HG03108 (cell line): ENCODE data around the gene GPR3.
"Not testable (repeated sequence)": the region's sequence is repeated elsewhere in the genome, so short reads cannot be mapped to it uniquely, and the experiment has no call there.

Experiments
- ATAC-seq: cut with Tn5 transposase; IDR thresholded peaks from one replicate; pipeline ENCODE4 v1.9.1; 2021; ENCODE audit warnings: moderate library complexity; ENCODE audit not compliant: unreplicated experiment

GPR3 gene

GRCh38 chr1:27418326-27419185 is 26.1 kb downstream of the GPR3 start:
- ATAC-seq = peak; percentile 58

GRCh38 chr1:27423709-27424108 is 31.3 kb downstream of the GPR3 start:
- no peak for ATAC-seq

GRCh38 chr1:27427329-27427728 is 34.9 kb downstream of the GPR3 start:
- no peak for ATAC-seq

DNA sequence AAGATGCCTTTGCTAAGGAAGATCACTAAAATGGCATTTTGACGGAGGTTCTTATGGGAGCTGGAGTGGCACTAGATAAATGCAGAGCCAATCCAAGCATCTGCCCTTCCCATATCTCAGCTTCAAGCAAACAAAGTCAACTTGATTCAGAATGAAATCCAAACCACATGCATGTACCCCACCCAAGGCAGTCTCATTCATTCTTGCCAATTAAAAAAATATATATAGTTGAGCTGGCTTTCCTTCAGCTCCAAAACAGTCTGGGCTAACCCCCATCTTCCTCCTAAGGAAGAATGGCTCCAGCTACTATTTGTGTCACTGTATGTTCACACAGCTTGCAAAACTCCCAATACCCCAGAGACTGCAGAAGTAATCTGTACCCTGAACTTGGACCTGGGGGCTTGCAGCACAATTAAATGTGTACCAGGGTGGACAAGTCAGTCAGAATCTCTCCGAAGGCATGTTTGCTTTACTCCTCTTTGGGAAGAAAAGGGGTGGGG is 35.4 kb downstream of the GPR3 start:
- ATAC-seq = no peak

GRCh38 chr1:27428316-27429028 is 36.0 kb downstream of the GPR3 start:
- no peak for ATAC-seq

GRCh38 chr1:27429029-27429425 is 36.6 kb downstream of the GPR3 start:
- no peak for ATAC-seq

DNA sequence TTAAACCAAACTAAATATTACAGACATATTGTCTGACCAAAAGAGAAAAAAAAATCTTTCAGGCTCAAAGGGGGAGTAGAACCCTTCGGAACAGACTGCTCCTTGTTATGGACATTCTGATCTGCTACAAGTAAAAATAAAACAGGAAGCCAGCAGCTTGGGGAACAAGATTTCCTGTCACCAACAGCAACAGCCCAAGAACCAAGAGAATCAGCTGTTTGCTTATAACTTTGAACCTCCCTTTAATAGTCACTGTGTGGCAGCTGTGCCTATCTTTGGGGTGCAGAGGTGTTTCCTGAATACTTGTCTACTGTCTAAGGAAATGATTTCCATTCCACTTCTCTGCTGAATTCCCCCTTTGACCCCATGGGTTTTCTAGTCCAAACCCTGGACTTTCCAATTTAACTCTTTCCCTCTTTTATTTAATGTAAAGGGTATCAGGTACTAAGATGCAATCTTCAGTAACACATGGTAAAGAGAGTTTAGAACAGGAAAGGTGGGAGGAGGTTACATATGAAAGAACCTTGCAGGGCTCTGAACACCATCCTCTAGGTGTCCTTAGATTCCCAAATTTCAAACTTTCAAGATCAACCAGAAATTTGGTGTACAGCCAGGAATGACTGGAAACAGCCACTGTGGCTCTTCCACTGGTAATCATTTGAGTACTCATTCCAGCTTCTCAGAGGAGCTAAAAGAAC is 38.6 kb downstream of the GPR3 start:
- no peak for ATAC-seq

DNA sequence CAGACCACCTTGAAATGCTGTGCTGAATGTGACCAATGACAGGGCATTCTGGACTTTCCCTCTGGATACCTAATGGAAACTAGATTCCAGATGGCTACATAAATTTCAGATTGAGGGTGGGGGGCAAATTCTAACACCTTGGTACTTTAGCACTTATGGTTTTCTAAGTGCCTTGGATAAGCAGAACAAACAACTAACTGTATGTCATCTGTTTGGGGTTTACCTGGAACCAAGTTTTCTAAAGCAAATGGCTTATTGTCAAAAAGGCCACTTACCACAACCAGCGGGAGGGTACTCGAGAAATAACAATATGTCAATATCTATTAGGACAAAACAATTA is 39.1 kb downstream of the GPR3 start:
- no peak for ATAC-seq

DNA sequence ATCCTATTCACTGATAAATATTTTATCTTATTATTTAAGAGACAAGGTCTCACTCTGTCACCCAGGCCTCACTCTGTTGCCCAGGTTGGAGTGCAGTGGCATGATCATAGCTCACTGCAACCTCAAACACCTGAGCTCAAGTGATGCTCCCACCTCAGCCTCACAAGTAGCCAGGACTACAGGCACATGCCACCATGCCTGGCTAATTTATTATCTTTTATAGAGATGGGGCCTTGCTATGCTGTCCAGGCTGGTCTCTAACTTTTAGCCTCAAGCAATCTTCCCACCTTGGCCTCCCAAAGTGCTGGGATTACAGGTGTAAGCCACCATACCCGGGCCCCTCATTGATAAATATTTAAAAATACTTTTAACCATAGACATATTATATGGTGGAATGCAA is 40.3 kb downstream of the GPR3 start:
- not testable (repeated sequence) for ATAC-seq

- no peak for ATAC-seq
Measured at GRCh38 chr1:27433706-27434105, 41.3 kb downstream of the GPR3 start.

DNA sequence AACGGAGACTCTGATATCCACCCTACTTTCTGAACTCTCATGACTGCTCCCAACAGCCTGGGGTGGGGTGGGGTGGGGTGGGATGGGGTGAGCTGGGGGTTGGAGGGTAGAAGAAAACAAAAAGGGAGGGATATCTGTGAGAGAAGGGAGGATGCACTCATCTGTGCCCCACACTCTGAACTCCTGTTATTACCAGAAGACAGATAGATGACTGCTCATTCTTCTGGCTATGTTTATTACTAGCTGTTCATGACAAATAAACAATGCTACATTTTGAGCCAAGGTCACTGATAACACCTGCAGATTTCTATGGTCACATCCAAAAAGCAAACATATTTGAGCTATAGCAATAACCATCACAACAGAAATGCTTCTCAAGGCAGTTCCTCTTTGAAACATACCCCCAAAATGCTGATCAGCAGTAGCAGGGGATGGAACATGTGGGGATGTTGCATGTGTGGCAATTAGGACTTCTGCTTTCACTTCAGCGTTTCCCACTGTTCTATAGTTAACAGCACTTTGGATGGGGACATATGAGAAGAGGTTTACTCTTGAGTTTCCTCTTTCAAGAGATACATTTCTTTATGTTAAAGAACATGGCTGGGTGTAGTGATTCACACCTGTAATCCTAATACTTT is 43.3 kb downstream of the GPR3 start:
- no peak for ATAC-seq

- ATAC-seq = no peak
Measured at GRCh38 chr1:27436204-27437159, 44.1 kb downstream of the GPR3 start.

DNA sequence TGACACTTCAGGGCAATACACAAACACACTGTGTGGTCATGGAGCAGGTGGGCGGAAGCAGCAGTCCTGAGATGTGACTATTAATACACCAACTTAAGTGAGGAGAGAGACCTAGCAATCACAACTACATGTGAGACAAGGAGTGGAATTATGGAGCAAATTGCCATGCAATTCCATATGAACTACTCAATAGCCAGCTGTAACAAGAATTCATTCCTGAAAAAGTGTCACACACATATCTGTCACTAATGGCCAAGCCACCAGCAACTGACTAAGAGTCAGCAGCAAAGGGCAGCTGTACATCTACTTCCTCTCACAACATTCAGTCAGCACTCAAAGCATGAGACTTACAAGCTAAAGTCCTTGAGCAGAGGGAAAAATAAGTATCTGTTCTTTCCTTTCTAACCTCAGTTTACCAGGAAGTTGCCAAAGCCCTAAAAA is 46.2 kb downstream of the GPR3 start:
- ATAC-seq = no peak

DNA sequence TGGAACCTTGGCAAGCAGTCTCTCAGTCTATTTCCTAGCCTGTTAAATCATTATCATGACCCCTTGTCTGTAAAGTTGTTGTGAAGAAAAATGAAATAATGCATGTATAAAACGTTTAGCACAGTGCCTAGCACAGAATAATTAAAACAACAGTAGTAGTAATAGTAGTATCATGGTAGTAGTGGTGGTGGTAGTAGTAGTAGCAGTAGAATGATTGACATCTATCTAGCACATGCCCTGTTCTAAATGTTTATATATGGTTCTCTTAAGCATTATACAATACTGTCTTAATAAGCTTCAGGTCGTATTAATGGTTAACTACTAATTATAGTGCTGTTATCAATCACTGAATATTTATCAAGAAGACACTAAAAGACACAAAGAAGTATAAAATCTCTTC is 46.7 kb downstream of the GPR3 start:
- no peak for ATAC-seq

DNA sequence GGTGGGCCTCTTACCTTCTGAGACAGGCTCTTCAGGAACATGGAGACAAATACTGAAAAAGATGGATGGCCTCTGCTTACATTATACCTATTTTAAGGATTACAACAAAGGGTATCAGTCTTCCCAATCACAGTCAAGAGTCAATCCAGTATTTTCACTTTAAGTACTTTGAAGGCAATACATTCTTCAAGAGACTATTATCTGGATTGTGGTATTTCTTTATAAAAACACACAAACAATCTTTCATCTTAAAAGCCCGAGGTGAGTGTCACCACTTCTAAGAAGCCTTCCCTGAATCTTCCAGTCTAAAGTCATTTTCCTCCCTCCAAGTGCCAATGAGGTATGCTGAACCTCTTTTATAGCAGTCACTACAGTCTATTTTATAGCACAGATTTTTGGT is 52.2 kb downstream of the GPR3 start:
- no peak for ATAC-seq
